SHP77 treated with DMSO at 0.1 percent for 48 hours (cell line): Measurements from ENCODE around the gene NLRX1.
"Not testable (repeated sequence)": the region's sequence is repeated elsewhere in the genome, so short reads cannot be mapped to it uniquely, and the experiment has no call there.

Experiments
- DNase-seq: peaks from one replicate; lab custom pipeline; 2025; lab: John Stamatoyannopoulos, UW

Gene NLRX1

GRCh38 chr11:119185981-119186634, 17.6 kb downstream of the NLRX1 start:
- DNase-seq: no peak

DNA sequence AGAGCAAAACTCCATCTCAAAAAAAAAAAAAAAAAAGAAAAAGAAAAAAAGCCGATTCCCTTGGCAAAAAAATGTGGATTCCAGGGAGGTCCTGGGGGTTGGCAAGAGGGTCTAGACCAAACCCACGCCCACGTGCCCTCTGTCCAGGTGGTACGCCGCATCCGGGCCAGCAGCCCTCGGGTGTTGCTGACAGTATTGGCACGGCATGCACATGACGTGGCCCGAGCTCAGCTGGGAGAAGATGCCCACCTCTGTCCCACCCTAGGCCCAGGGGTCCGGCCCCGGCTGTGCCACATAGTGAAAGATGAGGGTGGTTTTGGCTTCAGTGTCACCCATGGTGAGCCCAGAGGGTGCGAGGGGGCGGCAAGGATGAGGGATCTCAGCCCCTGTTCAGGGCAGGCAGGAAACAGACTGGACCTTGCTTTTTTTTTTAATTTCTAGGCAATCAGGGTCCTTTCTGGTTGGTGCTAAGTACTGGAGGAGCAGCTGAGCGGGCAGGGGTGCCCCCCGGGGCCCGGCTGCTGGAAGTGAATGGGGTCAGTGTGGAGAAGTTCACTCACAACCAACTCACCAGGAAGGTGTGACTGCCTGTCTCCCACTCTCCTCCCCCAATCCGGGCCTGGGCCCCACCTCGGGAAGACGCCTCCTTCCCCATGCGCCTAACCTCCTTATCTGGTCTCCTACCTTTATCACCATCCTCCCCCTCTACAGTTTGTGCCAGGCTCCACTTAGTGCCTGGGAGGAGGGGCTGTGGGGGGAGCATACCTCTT, 18.8 kb downstream of the NLRX1 start:
- no peak for DNase-seq

- no peak for DNase-seq
These were observed 19.5 kb downstream of the NLRX1 start for GRCh38 chr11:119188067-119188466.

DNA sequence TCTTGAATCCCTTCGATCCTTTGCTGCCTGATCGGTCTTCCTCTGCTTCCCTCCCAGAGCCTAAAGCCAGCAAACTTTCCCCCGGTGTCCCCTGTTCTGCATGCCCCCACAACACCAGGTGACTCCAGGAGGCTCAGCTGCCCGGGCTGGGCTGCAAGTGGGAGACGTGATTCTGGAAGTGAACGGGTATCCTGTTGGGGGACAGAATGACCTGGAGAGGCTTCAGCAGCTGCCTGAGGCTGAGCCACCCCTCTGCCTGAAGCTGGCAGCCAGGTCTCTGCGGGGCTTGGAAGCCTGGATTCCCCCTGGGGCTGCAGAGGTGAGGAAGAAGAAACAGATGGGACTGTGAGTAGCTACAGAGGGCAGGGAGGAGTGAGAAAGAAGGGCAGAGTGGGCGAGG, 20.4 kb downstream of the NLRX1 start:
- no peak for DNase-seq

DNA sequence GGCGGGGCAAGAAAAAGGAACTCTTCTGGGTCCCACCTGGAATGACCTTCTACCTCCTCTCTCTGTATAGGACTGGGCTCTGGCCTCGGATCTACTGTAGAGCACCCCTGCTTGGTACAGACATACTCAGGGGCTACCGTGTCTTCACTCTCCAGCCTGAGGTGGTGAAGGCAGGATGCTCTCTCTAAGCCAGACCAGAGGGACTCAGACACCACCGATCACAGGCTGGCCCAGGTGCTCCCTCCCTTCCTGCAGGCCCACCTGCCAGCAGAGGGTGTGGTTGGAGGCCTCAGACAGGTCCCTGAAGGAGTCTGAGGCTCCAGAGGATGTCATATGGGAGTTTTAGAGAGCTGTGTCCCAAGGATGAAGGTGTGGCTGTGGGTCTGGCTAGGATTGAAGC, 20.9 kb downstream of the NLRX1 start:
- no peak for DNase-seq

DNA sequence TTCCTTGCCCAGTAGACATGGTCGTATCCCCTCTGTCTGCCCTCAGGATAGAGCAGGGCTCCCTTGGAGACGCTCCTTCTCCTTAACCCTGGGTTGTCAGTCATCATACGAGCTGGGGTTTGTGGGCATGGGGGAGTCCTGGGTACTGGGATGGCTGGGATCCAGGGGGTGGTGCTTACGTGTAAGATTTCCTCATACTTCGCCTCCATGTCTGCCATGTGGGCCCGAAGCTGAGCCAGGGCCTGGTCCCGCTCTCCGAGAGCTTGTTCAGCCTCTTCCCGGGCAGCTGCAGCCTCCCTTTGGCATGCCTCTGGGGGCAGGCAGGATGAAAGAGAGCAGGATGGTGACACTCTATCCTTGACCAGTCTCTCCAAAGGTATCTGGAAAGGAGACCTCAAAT, 22.0 kb downstream of the NLRX1 start:
- DNase-seq: no peak

DNA sequence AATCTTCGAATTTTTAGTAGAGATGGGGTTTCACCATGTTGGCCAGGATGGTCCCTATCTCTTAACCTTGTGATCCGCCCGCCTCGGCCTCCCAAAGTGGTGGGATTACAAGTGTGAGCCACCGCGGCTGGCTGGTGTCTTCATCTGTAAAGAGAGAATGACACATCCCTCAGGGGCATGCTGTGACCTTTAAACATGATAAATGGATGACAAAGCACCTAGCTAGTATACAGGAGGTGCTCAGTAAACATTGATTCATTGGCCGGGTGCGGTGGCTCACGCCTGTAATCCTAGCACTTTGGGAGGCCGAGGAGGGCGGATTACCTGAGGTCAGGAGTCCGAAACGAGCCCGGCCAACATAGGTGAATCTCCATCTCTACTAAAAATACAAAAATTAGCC, 22.7 kb downstream of the NLRX1 start:
- not testable (repeated sequence) for DNase-seq

DNA sequence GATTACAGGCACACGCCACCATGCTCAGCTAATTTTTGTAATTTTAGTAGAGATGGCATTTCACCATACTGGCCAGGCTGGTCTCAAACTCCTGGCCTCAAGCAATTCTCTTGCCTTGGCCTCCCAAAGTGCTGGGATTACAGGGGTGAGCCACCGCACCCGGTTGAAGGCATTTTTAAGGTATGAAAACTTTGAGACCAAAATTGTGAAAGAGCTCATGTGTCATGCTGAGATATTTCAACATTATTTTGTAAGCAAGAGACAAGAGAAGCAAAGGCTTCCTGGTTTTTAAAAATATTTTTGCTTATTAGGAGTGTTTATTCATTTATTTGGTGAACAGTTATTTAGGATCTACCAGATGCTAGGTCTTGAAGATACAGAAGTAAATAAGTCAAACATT, 23.6 kb downstream of the NLRX1 start:
- no peak for DNase-seq

DNA sequence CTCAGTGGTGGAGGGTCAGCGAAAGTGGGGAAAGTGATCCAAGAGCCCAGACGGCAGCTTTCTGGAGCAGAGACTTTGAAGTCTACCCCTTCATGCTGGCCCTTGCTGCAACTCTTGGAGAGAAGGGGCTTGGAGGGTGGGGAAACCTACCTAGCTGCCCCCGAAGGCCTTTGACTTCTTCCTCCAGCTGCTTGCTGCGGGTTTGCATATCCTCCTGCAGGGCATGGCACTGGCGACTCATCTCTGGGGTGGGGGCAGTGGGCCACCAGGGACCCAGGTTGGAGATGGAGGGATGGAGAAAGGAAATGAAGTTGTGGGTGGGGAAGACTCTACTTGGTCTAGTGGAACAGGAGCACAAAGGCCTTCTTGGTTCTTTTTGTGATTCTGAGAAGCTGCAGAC, 24.5 kb downstream of the NLRX1 start:
- no peak for DNase-seq

DNA sequence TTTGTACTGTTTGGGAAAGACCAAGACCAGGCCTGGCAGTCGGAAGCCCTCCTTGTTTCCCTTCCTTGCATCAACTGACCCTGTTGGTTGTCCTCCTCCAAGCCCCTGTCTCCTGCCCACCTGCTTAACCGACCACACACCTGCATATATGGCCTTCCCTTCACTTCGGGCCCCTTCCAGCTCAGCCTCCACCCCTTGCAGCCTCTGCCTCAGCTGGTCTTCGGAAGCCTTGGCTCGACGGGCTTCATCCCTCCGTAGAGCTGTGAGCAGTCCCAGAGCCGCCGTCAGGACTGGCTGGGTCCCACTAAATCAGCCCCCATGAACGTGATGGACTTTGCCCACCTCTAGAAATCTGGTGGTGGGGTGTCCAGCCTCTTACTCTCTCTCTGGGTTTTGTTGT, 25.1 kb downstream of the NLRX1 start:
- no peak for DNase-seq

DNA sequence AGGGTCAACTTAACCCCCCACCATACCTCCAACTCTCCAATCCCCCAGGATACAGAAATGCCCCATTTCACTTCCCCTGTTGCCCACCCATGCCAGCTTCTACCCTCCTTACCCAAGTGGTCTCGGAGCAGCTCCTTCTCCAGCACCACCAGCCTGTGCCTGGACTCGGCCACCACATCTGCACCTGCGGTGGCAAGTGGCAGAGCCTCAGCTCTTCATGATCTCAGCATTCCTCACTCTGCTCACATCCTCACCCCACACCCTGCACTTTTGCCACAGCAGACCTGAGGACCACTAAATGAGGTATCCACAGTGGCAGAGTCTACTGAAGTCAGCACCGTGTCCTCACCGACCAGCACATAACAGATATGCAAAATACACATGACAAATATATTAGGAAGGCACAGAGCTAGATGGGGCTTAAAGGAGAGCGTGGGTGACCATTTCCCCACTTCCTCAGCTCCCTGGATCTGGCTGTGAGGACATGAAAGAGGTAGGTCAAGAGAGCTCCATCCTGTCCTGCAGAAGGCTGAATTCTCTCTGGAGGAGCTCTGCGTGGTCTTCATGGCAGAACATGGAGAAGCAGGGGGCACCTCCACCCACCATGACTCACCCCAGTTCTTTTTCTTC, 26.4 kb downstream of the NLRX1 start:
- DNase-seq: no peak

- no peak for DNase-seq
These were observed 27.2 kb downstream of the NLRX1 start for GRCh38 chr11:119195680-119196079.

DNA sequence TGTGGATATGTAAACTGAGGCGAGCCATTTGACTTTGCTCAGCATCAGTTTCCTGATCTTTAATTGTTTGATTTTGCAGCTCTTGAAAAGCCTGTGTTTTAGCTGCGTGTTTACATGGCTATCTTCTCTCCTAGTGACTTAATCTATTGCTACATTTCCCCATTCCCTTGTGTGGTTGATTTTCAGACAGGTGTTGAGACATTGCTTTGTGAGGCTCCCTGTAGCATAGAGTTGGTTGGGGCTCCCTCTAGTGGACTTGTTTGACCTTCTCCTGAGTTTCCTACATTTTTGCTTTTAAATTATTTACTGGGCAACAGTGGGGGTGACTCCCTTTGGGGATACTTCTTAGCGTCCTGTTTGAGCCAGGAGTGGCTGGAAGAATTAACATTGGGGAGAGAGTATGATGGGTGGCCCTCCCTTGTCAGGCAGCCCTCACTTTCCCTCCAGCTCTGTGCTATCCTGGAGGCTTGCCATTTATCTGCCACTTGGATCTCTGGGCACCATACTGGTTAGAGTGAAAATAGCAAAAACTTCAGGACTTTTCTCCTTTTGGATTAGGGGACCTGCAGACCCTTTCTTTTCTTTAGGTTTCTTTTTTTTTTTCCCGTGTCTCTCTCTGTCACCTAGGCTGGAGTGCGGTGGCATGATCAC, 28.4 kb downstream of the NLRX1 start:
- DNase-seq: peak; percentile 77

GRCh38 chr11:119198925-119199324, 30.4 kb downstream of the NLRX1 start:
- no peak for DNase-seq

DNA sequence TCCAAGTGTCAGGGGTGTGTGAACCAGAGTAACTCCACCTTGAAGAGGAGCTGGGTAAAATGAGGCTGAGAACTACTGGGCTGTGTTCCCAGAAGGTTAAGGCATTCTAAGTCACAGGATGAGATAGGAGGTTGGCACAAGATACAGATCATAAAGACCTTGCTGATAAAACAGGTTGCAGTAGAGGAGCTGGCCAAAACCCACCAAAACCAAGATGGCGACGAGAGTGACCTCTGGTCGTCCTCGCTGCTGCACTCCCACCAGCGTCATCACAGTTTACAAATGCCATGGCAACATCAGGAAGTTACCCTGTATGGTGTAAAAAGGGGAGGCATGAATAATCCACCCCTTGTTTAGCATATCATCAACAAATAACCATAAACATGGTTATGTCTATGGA, 32.7 kb downstream of the NLRX1 start:
- not testable (repeated sequence) for DNase-seq

DNA sequence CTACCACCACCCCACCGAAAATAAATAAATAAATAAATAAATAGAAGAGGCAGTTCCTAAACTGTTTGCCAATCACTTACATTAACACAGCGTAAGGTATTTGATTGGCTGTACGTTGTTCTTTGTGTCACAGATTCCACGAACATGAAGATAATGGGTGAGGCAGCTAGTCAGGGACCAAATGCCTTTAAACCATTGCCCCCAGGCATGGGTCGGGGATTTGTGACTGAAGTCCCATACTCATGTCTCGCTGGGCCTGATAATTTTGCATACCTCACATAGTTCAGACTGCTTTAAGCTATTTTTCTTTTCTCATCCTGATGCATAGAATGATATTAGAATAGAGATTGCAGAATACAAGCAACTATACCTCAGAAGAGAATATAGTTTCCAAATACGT, 34.0 kb downstream of the NLRX1 start:
- DNase-seq: no peak

DNA sequence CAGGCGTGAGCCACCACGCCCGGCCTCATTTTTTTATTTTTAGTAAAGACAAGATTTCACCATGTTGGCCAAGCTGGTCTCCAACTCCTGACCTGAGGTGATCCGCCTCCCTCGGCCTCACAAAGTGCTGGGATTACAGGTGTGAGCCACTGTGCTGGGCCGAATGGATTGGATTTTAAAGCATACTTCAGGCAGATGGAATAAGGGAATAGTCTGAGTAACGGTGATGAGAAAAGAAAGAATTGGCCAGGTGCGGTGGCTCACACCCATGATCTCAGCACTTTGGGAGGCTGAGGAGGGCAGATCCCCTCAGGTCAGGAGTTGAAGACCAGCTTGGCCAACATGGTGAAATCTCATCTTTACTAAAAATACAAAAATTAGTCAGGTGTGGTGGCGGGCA, 35.5 kb downstream of the NLRX1 start:
- DNase-seq: no peak

DNA sequence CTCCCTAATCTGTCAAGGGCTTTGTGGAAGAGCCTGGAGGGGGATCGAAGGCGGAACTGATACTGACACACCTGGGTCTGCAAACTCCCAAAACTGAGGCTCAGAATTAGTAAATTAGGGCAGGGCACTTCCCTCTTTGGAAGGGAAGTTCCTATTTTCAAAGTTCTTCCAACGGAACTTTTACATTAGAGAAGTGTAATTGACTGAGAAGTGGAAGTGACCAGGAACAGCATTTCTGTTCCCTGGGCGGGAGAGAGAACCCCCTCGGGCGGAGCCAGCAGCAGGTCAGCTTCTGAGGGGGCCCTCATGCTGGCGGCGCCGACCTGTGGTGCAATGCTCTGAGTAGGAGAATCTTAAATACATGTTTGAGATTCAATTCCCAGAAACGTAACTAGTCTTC, 36.6 kb downstream of the NLRX1 start:
- DNase-seq: no peak

- peak; percentile 64 for DNase-seq
These were observed 37.3 kb downstream of the NLRX1 start, which contains the start of gene CBL for GRCh38 chr11:119205574-119206510. TSS of gene CBL (plus strand) at chr11:119206339. CDS start at chr11:119206418, 79 bp downstream.

GRCh38 chr11:119206511-119207414, 38.2 kb downstream of the NLRX1 start:
- no peak for DNase-seq
